Natural killer cell treated with Interleukin-12 subunit alpha and Interleukin-12 subunit beta and Interleukin-15 and Interleukin-18, amount 100 ng/mL, for 72 hours (primary cell): Measurements from ENCODE around the gene MYO5B. TPM values are rescaled to one million over a fixed set of nuclear protein-coding genes. Genes with fewer than 3 reads are reported as not detected.
"Not testable (repeated sequence)": the region's sequence is repeated elsewhere in the genome, so short reads cannot be mapped to it uniquely, and the experiment has no call there.

Experiments
- ATAC-seq, 2 donors: fragments of 150-1000 bp; cut with Tn5 transposase in 1 of 2; sonication (Bioruptor Pico), chemical (Tn5 transposase) in 1 of 2; 2 replicates each; pipeline ENCODE4 v1.10.0; 2021
- DNase-seq: peaks from one replicate; pipeline ENCODE4 v3.0.0; 2022; ENCODE audit warnings: low spot score
- H3K27ac Mint-ChIP-seq, 2 donors: 1 replicate in 1 of 2; 2 replicates in 1 of 2; pipeline ENCODE4 v1.8.0; 2022; ENCODE audit warnings: mixed read lengths in 2 of 2, mild to moderate bottlenecking in 1 of 2, moderate library complexity in 1 of 2
- H3K27me3 Mint-ChIP-seq, 2 donors: 1 replicate in 1 of 2; 2 replicates in 1 of 2; pipeline ENCODE4 v1.8.0; 2022; ENCODE audit warnings: mixed read lengths in 2 of 2
- H3K36me3 Mint-ChIP-seq: one replicate; pipeline ENCODE4 v1.8.0; 2022; ENCODE audit warnings: mixed read lengths
- H3K4me1 Mint-ChIP-seq, 2 donors: 1 replicate in 1 of 2; 2 replicates in 1 of 2; pipeline ENCODE4 v1.8.0; 2022; ENCODE audit warnings: low read depth in 2 of 2, mixed read lengths in 2 of 2, mild to moderate bottlenecking in 1 of 2
- H3K4me3 Mint-ChIP-seq: one replicate; pipeline ENCODE4 v1.8.0; 2022; ENCODE audit warnings: mixed read lengths
- H3K9me3 Mint-ChIP-seq: 2 replicates; pipeline ENCODE4 v1.8.0; 2022; ENCODE audit warnings: mixed read lengths
- total RNA-seq, 2 donors: library from RNA; stranded (reverse); gene quantifications; one replicate each; pipeline ENCODE4 v1.2.3, GENCODE V29; 2022

The MYO5B gene
- total RNA-seq, 2 donors from 2014 or later = not detected

DNA sequence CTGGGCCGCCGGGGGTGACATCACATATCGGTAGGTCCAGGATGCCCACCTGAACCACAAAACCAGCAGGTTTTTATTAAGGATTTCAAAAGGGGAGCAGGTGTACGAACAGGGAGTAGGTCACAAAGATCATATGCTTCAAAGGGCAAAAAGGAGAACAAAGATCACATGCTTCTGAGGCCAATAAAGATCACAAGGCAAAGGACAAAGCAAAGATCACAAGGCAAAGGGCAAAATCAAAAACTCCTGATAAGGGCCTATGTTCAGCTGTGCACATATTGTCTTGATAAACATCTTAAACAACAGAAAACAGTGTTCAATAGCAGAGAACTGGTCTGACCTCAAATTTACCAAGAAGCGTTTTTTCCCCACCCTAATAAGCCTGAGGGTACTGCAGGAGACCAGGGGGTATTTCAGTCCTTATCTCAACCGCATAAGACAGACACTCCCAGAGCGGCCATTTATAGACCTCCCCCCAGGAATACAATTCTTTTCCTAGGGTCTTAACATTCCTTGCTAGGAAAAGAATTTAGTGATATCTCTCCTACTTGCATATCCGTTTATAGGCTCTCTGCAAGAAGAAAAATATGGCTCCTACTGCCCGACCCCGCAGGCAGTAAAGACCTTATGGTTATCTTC lies 386.3 kb downstream of the MYO5B start:
- not testable (repeated sequence) for ATAC-seq, H3K27me3 Mint-ChIP-seq, DNase-seq, H3K9me3 Mint-ChIP-seq, H3K27ac Mint-ChIP-seq, H3K4me3 Mint-ChIP-seq
- H3K36me3 Mint-ChIP-seq = peaks cover 26% of the 10 kb centered on the region
- peaks cover 38 to 58% of the 10 kb centered on the region in 2 donors for H3K4me1 Mint-ChIP-seq

DNA sequence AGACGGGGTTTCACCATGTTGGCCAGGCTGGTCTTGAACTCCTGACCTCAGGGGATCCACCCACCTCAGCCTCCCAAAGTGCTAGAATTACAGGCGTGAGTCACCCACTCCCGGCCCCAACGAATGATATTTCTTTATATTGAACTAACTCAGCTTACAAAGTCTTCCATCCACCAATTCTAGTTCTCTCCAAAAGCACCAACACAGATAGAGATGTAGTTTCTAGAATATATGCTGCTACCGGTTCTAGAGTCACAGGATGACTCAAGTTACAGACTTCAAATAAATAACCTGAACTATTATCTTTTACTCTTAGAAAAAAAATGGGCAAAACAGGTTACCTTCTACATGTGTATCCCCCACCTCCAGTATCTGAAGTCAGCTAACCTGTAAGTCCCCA lies 390.9 kb downstream of the MYO5B start:
- no peaks in the 10 kb centered on the region for H3K9me3 Mint-ChIP-seq
- DNase-seq = no peak
- ATAC-seq = no peak
- no peaks in the 10 kb centered on the region for H3K27me3 Mint-ChIP-seq
- peaks cover 16% of the 10 kb centered on the region for H3K36me3 Mint-ChIP-seq
- no peak overlapping the region for H3K4me3 Mint-ChIP-seq
- peaks cover 28 to 35% of the 10 kb centered on the region in 2 donors for H3K4me1 Mint-ChIP-seq
- no peak overlapping the region for H3K27ac Mint-ChIP-seq

DNA sequence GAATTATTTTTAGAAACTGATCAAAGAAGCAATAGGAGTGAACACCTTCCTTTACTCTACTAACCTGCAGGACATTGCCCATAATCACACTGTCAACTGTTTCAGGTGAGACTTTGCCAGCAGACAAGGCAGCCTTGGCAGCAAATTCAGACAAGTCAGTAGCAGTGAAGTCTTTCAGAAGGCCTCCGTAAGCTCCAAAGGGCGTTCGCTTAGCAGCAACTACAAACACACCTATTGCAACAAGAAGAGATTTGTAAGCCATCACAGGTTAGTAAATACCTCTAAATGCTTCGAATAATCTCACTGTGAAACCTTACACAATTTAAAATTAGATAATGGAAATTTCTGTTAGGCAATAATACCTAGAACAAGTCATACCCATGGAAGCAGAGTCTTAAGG lies 392.3 kb downstream of the MYO5B start:
- H3K9me3 Mint-ChIP-seq = no peaks in the 10 kb centered on the region
- H3K27ac Mint-ChIP-seq = no peak overlapping the region
- H3K36me3 Mint-ChIP-seq = peaks cover 14% of the 10 kb centered on the region
- H3K4me1 Mint-ChIP-seq = peaks cover 33 to 40% of the 10 kb centered on the region in 2 donors
- H3K27me3 Mint-ChIP-seq = no peaks in the 10 kb centered on the region
- DNase-seq (no peak), ATAC-seq (no peak)
- no peak overlapping the region for H3K4me3 Mint-ChIP-seq

DNA sequence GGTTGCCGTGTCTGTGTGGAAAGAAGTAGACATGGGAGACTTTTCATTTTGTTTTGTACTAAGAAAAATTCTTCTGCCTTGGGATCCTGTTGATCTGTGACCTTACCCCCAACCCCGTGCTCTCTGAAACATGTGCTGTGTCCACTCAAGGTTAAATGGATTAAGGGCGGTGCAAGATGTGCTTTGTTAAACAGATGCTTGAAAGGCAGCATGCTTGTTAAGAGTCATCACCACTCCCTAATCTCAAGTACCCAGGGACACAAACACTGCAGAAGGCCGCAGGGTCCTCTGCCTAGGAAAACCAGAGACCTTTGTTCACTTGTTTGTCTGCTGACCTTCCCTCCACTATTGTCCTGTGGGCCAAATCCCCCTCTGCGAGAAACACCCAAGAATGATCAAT lies 394.5 kb downstream of the MYO5B start:
- H3K9me3 Mint-ChIP-seq, H3K27ac Mint-ChIP-seq, DNase-seq, H3K4me3 Mint-ChIP-seq, ATAC-seq, H3K27me3 Mint-ChIP-seq: not testable (repeated sequence)
- Mint-ChIP-seq H3K4me1 (peaks cover 31 to 38% of the 10 kb centered on the region in 2 donors), H3K36me3 (peaks cover 15% of the 10 kb centered on the region)

DNA sequence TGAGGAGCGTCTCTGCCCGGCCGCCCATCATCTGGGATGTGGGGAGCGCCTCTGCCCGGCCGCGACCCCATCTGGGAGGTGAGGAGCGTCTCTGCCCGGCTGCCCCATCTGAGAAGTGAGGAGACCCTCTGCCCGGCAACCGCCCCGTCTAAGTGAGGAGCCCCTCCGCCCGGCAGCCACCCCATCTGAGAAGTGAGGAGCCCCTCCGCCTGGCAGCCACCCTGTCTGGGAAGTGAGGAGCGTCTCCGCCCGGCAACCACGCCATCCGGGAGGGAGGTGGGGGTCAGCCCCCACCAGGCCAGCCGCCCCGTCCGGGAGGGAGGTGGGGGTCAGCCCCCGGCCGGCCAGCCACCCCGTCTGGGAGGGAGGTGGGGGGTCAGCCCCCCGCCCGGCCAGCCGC lies 395.1 kb downstream of the MYO5B start:
- peaks cover 26 to 31% of the 10 kb centered on the region in 2 donors for H3K4me1 Mint-ChIP-seq
- DNase-seq, H3K9me3 Mint-ChIP-seq, ATAC-seq, H3K4me3 Mint-ChIP-seq, H3K27ac Mint-ChIP-seq, H3K27me3 Mint-ChIP-seq: not testable (repeated sequence)
- peaks cover 15% of the 10 kb centered on the region for H3K36me3 Mint-ChIP-seq

DNA sequence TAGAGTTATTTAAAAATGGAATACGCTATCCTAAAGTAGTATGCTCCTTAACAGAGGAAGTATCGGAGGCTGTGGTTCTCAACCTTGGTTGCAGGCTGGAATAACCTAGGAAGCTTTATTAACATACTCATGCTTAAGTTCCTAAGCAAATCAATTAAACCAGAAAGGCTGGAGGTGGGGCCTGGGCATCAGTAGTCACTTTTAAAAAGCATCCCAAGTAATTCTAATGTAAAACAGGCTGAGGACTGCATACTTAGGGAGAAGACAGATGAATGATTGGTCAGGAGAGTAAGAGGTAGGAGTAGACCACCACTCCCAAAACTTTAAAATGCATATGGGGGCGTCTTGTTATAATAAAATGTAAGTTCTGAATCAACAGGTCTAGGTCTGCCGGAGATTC lies 396.9 kb downstream of the MYO5B start:
- no peaks in the 10 kb centered on the region for H3K27me3 Mint-ChIP-seq
- peak overlapping the region in 1 of 2 donors; percentile 48 for H3K27ac Mint-ChIP-seq
- DNase-seq = no peak
- H3K36me3 Mint-ChIP-seq = peaks cover 23% of the 10 kb centered on the region
- H3K4me1 Mint-ChIP-seq = peaks cover 13 to 16% of the 10 kb centered on the region in 2 donors
- no peaks in the 10 kb centered on the region for H3K9me3 Mint-ChIP-seq
- no peak overlapping the region for H3K4me3 Mint-ChIP-seq
- ATAC-seq = no peak

DNA sequence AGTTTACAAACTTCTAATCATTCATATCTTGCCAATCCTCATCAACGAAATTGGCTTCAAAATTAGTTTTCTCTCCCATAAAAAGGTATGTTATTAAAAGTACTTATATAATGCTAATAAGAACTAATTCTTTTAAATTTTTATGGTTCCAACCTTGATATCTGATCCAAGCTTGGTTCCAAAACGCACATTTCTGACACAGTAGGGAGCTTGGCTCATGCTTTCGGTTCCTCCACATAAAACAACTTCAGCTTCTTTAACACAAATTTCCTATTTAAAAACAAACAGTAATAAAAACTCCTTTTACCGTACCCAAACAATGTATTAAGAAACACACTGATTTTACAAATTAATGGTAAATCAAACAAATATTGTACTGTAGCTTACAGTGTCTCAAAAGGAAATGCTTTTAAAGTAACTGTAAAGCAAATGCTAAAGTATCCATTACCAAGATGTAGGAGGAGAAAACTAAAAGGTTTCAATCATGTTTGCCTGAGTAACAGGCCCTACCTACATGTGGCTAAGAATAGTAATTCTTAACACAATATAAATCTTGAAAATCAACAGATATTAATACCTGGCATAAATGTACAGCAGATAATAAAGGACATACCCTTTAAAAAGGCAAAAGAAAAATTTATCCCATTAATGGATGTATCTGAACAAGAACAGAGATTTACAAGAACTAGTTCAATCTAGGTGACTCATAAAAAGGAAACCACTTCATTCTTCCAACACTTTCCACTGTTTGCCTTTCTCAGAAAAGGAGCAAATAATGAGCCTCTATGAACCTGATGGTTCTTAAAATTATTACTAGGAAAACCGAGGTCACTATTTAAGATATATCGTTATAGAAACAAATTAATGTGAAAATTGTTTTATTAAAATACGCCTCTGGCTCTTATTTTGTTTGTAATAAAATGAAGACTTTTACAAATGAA lies 399.1 kb downstream of the MYO5B start:
- Mint-ChIP-seq H3K27me3 (no peaks in the 10 kb centered on the region), H3K36me3 (peaks cover 31% of the 10 kb centered on the region), H3K4me1 (peaks cover 11 to 16% of the 10 kb centered on the region in 2 donors), H3K4me3 (no peak overlapping the region), H3K27ac (peak overlapping the region in 1 of 2 donors; percentile 79), H3K9me3 (no peaks in the 10 kb centered on the region)
- DNase-seq (no peak), ATAC-seq (no peak)

DNA sequence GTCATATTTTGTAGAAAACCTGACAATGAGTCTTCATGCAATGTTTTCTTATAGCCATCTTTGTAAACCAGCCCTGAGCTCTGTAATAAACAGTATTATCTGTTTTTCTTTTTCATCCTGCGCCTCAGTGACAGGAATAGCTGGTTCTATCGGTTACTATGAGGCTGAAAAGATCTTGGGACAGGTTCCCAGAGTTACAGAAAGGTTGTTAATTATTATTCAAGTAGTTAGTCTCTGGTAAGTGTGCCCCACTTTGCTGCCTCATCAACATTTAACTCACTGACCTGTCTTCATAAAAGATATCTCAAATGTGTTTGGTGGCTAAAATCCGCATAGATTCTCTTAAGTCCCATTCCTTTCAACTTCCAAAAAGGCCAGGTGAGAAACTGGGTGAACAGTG lies 400.2 kb downstream of the MYO5B start:
- Mint-ChIP-seq H3K4me3 (no peak overlapping the region), H3K36me3 (peaks cover 42% of the 10 kb centered on the region), H3K9me3 (no peaks in the 10 kb centered on the region), H3K27ac (no peak overlapping the region), H3K4me1 (peaks cover 11 to 20% of the 10 kb centered on the region in 2 donors), H3K27me3 (no peaks in the 10 kb centered on the region)
- DNase-seq (no peak), ATAC-seq (no peak)

DNA sequence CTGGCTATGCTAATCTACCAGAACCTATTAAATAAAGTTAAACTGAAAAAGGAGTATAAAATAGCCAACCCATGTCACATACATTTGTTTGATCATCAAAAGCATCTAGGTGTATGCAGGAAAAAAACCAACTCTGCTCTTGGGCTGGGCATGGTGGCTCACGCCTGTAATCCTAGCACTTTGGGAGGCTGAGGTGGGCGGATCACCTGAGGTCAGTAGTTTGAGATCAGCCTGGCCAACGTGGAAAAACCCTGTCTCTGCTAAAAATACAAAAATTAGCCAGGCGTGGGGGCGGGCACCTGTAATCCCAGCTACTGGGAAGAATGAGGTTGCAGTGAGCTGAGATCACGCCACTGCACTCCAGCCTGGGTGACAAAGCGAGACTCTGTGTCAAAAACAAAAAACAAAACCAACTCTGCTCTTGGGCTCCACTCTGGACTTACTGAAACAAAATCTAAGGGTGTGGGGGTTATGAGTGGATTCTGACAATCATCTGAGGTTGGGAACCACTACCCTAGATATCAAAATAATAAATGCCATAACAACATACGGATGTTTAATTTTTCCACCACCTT lies 405.3 kb downstream of the MYO5B start:
- Mint-ChIP-seq H3K27ac (peak overlapping the region; percentile 68 to 92), H3K4me1 (peaks cover 29 to 36% of the 10 kb centered on the region in 2 donors), H3K36me3 (peaks cover 42% of the 10 kb centered on the region)
- H3K27me3 Mint-ChIP-seq, DNase-seq, H3K4me3 Mint-ChIP-seq, H3K9me3 Mint-ChIP-seq, ATAC-seq: not testable (repeated sequence)

DNA sequence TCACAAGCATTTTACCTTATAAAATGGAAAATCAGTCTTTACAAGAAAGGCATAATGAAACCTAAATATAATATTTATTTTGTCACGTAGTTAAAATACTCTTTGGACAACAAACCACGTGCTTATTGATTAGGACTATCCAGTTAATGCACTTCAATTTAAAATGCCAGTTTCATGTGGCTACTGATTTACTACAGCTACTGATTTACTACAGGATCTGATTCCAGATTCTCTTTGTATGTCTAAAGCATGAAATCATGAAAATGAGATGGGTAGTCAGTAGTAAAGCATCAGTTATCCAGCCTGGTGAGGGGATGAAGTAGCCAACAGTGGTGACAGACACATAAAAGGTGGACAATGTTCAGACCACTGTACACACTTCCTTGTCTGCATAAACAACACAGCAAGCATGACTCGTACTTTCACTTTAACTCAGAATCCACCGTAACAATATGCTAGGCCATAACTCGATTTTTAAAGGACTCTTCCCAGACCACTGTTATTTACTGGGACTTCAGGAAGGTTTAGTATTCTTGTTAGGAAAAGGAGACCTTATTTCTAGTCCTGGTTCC lies 406.5 kb downstream of the MYO5B start:
- Mint-ChIP-seq H3K9me3 (no peaks in the 10 kb centered on the region), H3K27ac (peak overlapping the region; percentile 68 to 92), H3K36me3 (peaks cover 45% of the 10 kb centered on the region), H3K4me1 (peaks cover 40 to 49% of the 10 kb centered on the region in 2 donors), H3K27me3 (no peaks in the 10 kb centered on the region), H3K4me3 (peak overlapping the region; percentile 76)
- peak; percentile 75 to 84 for ATAC-seq
- no peak for DNase-seq

DNA sequence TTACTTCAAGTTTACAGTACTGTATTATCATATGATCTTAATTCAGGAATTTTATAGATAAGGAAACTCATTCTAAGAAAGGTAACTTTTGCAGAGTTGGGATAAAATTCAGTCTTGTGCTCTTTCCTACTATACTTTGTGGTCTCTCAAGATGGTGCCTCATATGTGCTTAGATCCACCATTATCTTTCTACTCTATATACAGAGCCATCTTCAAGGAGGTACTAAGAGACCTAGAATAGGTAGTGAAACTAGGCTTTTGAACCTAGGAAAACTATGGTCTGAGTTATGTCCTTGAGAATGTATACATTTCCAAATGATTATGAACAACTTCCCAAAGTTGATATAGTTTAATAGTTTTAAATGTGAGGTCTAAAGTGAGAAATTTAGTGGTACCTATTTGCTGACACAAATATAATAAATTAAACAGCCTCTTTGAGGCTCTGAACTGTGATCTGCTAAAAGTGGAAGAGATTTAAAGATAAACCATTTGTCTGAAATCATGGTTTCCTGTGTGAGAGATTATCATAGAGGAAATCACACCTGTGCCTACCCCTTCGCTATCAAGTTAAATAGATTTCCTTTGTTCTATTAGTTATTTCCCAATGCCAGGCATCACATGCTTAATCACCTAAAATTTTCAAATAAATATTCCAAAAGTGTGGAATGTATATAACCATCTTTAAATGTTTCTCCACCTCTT lies 408.8 kb downstream of the MYO5B start:
- peaks cover 46% of the 10 kb centered on the region for H3K36me3 Mint-ChIP-seq
- H3K27me3 Mint-ChIP-seq = no peaks in the 10 kb centered on the region
- H3K4me3 Mint-ChIP-seq = peak overlapping the region; percentile 52
- DNase-seq (no peak), ATAC-seq (no peak)
- H3K27ac Mint-ChIP-seq = peak overlapping the region; percentile 52 to 82
- H3K9me3 Mint-ChIP-seq = no peaks in the 10 kb centered on the region
- peaks cover 47 to 59% of the 10 kb centered on the region in 2 donors for H3K4me1 Mint-ChIP-seq

DNA sequence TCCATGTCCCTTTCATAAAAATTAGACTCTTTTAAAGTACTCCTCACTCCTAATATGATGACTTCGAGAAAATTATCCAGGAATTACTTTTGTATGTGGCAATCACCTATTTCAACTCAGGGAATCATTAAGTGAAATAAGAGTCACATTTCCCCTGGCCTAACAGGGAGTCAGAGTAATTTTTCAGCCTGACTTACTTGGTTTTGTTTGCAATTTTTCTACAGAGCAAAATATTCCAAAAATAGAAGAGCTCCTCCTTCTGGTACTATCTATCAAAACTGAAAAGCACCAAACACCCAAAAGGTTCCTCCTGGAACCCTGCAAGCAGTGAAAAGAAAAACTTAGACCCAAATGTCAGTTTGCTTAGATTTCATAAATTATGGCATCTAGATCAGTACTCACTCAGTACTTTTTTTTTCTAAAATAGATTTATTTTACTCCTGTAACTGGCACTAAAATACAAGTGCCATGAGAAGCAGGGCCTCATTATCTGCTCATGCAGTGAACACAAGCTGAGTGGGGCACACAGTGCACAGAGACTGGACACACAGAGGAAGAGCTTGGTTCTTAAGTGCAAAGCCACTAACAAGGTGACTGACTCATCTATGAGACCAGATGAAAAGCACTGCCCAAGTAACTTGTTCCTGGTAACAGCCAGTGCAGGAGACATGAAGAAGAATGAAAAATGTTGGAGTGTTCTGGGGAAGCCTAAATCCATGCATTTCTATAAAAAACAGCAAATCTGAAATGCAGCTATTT lies 410.3 kb downstream of the MYO5B start:
- DNase-seq = no peak
- Mint-ChIP-seq H3K4me1 (peaks cover 57 to 58% of the 10 kb centered on the region in 2 donors), H3K27ac (peak overlapping the region; percentile 52 to 82), H3K9me3 (no peaks in the 10 kb centered on the region), H3K36me3 (peaks cover 47% of the 10 kb centered on the region), H3K27me3 (no peaks in the 10 kb centered on the region), H3K4me3 (peak overlapping the region; percentile 61)
- peak; percentile 75 to 83 for ATAC-seq
